ENCODE results near the gene MAPK11.

DNA sequence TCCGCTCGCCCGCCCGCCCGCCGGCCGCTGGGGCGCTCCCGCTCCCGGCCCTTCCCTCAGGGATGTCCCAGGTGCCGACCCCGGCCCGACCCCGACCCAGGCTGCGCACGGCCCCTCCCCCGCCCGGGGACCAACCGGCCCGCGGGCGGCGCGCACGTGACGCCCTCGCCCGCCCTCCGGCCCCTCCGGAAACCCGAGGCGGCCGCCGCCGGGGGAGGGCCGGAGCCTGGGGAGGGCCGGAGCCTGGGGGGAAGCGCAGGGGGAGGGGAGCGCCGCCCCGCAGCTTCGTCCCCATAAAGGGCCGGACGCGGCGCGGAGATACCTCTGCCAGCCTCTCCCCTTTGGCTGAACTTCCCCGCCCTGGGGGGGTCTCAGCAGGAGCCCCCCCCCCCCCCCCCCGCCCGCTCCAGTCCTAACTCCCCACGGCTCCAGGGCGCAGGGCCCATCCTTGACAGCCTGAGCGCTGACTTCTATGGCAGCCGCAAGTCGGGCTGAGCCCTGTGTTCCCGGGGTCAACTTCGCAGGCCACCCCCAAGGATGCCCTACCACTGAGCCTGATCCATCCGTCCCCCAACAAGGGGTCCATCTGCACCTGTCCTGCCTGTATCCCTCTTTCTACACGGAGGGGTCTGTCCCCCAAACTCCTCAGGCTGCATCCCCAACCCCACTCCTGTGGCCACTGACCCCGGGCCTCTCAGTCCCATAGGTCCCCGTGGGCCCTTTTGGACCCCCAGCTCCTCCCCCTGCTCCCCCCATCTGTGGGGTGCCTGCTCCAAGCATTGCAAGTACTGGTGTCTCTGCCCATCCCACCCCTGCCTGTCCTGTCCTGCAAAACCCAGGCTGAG is 8.3 kb downstream of the MAPK11 start, which contains the start of gene MAPK12:
- TF ChIP-seq, protein P1, sequence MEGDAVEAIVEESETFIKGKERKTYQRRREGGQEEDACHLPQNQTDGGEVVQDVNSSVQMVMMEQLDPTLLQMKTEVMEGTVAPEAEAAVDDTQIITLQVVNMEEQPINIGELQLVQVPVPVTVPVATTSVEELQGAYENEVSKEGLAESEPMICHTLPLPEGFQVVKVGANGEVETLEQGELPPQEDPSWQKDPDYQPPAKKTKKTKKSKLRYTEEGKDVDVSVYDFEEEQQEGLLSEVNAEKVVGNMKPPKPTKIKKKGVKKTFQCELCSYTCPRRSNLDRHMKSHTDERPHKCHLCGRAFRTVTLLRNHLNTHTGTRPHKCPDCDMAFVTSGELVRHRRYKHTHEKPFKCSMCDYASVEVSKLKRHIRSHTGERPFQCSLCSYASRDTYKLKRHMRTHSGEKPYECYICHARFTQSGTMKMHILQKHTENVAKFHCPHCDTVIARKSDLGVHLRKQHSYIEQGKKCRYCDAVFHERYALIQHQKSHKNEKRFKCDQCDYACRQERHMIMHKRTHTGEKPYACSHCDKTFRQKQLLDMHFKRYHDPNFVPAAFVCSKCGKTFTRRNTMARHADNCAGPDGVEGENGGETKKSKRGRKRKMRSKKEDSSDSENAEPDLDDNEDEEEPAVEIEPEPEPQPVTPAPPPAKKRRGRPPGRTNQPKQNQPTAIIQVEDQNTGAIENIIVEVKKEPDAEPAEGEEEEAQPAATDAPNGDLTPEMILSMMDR (IDR thresholded peaks at IDR 0.05) = no peak
- TF ChIP-seq POLR2A (IDR thresholded peaks at IDR 0.05) (no peak), EP300 (IDR thresholded peaks at IDR 0.05) (no peak), POLR2AphosphoS5 (IDR thresholded peaks at IDR 0.05) (no peak)

All from sigmoid colon (tissue), 4 donors.